HEK293T (cell line): Measurements from ENCODE around the gene NAV2.

Source experiments
- CTCF ChIA-PET: fragments of 350-600 bp; formaldehyde crosslinking; extraction: SDS; loops from one replicate; lab custom pipeline; 2021; ENCODE audit warnings: antibody characterized with exemption, inconsistent platforms; lab: Yijun Ruan, JAX
- POLR2A ChIA-PET: fragments of 350-600 bp; formaldehyde crosslinking; extraction: SDS; loops from one replicate; lab custom pipeline; 2020; ENCODE audit warnings: antibody characterized with exemption, inconsistent platforms; lab: Yijun Ruan, JAX
- DNase-seq: peaks from one replicate; pipeline ENCODE4 v3.0.0; 2012; ENCODE audit warnings: mixed read lengths; ENCODE audit errors: extremely low spot score
- ARNT ChIP-seq: fragments of 450-650 bp; IDR thresholded peaks from 2 replicates; pipeline ENCODE4 v1.6.1; 2017; ENCODE audit warnings: mild to moderate bottlenecking
- BHLHE40 ChIP-seq: fragments of 450-650 bp; IDR thresholded peaks from 2 replicates; pipeline ENCODE4 v1.6.1; 2016; ENCODE audit warnings: mild to moderate bottlenecking, moderate library complexity, borderline replicate concordance
- CTBP1 ChIP-seq: fragments of 450-650 bp; IDR thresholded peaks from 2 replicates; pipeline ENCODE4 v1.6.1; 2016; ENCODE audit warnings: borderline replicate concordance
- ELF4 ChIP-seq: fragments of 450-650 bp; IDR thresholded peaks from 2 replicates; pipeline ENCODE4 v1.6.1; 2017; ENCODE audit warnings: antibody characterized with exemption
- FOXA1 ChIP-seq: fragments of 450-650 bp; IDR thresholded peaks from 2 replicates; pipeline ENCODE4 v1.6.1; 2016; ENCODE audit warnings: mild to moderate bottlenecking
- FOXK2 ChIP-seq: fragments of 450-650 bp; IDR thresholded peaks from 2 replicates; pipeline ENCODE4 v1.6.1; 2016; ENCODE audit warnings: mild to moderate bottlenecking
- FOXM1 ChIP-seq: fragments of 450-650 bp; IDR thresholded peaks from 2 replicates; pipeline ENCODE4 v1.6.1; 2017; ENCODE audit warnings: mild to moderate bottlenecking, borderline replicate concordance
- HDGF ChIP-seq: fragments of 450-650 bp; IDR thresholded peaks from 2 replicates; pipeline ENCODE4 v1.6.1; 2017; ENCODE audit warnings: antibody characterized with exemption, borderline replicate concordance
- L3MBTL2 ChIP-seq: fragments of 450-650 bp; conservative IDR thresholded peaks from 2 replicates; pipeline ENCODE4 v1.6.1; 2016; ENCODE audit warnings: mild to moderate bottlenecking
- LEF1 ChIP-seq: fragments of 450-650 bp; IDR thresholded peaks from 2 replicates; pipeline ENCODE4 v1.6.1; 2017; ENCODE audit warnings: mild to moderate bottlenecking, borderline replicate concordance
- NFRKB ChIP-seq: fragments of 450-650 bp; IDR thresholded peaks from 2 replicates; pipeline ENCODE4 v1.6.1; 2016; ENCODE audit warnings: mild to moderate bottlenecking, moderate library complexity
- PKNOX1 ChIP-seq: fragments of 450-650 bp; IDR thresholded peaks from 2 replicates; pipeline ENCODE4 v1.6.1; 2016
- SP1 ChIP-seq: fragments of 450-650 bp; IDR thresholded peaks from 2 replicates; pipeline ENCODE4 v1.6.1; 2017
- SUZ12 ChIP-seq: fragments of 450-650 bp; IDR thresholded peaks from 2 replicates; pipeline ENCODE4 v1.6.1; 2016; ENCODE audit warnings: mild to moderate bottlenecking
- TARDBP ChIP-seq: fragments of 450-650 bp; IDR thresholded peaks from 2 replicates; pipeline ENCODE4 v1.6.1; 2016
- ZNF384 ChIP-seq: fragments of 450-650 bp; IDR thresholded peaks from 2 replicates; pipeline ENCODE4 v1.6.1; 2016

Gene NAV2

GRCh38 chr11:20056950-20057943, 344.6 kb downstream of the NAV2 start:
- CTCF ChIA-PET: interaction anchor here (0.6 to 1.1 kb wide), 2 partner anchors 9 to 80 kb away, joined by 4 read pairs; no protein-coding TSS in a partner anchor
- POLR2A ChIA-PET: interaction anchor here (1.1 to 1.2 kb wide), 2 partner anchors 55 to 76 kb away, joined by 4 read pairs; no protein-coding TSS in a partner anchor
- DNase-seq: peak; percentile 37
- TF ChIP-seq TARDBP (no peak), PKNOX1 (peak; percentile 81), FOXK2 (no peak), ELF4 (no peak), SP1 (no peak)

- TF ChIP-seq ELF4 (no peak), HDGF (no peak), SUZ12 (no peak), TARDBP (no peak), BHLHE40 (no peak), PKNOX1 (no peak), L3MBTL2 (no peak), ARNT (no peak), ZNF384 (no peak), LEF1 (no peak), SP1 (no peak), FOXM1 (no peak)
- DNase-seq: no peak
- CTCF ChIA-PET: interaction anchor here (0.6 kb wide), 1 partner anchor 156 kb away, joined by 7 read pairs; no protein-coding TSS in a partner anchor
- POLR2A ChIA-PET: no interaction called here
These were observed 346.3 kb downstream of the NAV2 start for GRCh38 chr11:20058749-20059458.

- CTCF ChIA-PET: no interaction called here
- no peak for TF ChIP-seq NFRKB
- no peak for TF ChIP-seq LEF1
- no peak for TF ChIP-seq ARNT
- no peak for TF ChIP-seq FOXA1
- no peak for TF ChIP-seq FOXK2
- no peak for TF ChIP-seq TARDBP
- no peak for TF ChIP-seq CTBP1
- no peak for TF ChIP-seq BHLHE40
- TF ChIP-seq SUZ12: no peak
- no peak for TF ChIP-seq SP1
- TF ChIP-seq ZNF384: no peak
- no peak for TF ChIP-seq FOXM1
- TF ChIP-seq PKNOX1: no peak
- no peak for TF ChIP-seq ELF4
- TF ChIP-seq HDGF: no peak
- TF ChIP-seq L3MBTL2: no peak
- DNase-seq: no peak
- POLR2A ChIA-PET: no interaction called here
These were observed 347.0 kb downstream of the NAV2 start for GRCh38 chr11:20059587-20060021.

GRCh38 chr11:20060181-20060580, 347.5 kb downstream of the NAV2 start:
- no peak for DNase-seq
- CTCF ChIA-PET: no interaction called here
- TF ChIP-seq TARDBP: no peak
- TF ChIP-seq SP1: no peak
- no peak for TF ChIP-seq ZNF384
- no peak for TF ChIP-seq BHLHE40
- TF ChIP-seq CTBP1: no peak
- no peak for TF ChIP-seq HDGF
- TF ChIP-seq FOXK2: no peak
- TF ChIP-seq FOXM1: no peak
- no peak for TF ChIP-seq LEF1
- POLR2A ChIA-PET: no interaction called here

- no peak for DNase-seq
- CTCF ChIA-PET: no interaction called here
- POLR2A ChIA-PET: no interaction called here
- TF ChIP-seq ZNF384 (no peak), CTBP1 (no peak), LEF1 (no peak)
These were observed 348.1 kb downstream of the NAV2 start for GRCh38 chr11:20060647-20061205.

- ChIA-PET CTCF (no interaction called here), POLR2A (no interaction called here)
- no peak for TF ChIP-seq PKNOX1
- no peak for TF ChIP-seq ELF4
- no peak for TF ChIP-seq BHLHE40
- TF ChIP-seq CTBP1: no peak
- no peak for TF ChIP-seq FOXA1
- no peak for TF ChIP-seq HDGF
- TF ChIP-seq L3MBTL2: no peak
- DNase-seq: no peak
These were observed 349.1 kb downstream of the NAV2 start for GRCh38 chr11:20061776-20062175.
